ENCODE data around the gene GSTCD.
A peak's percentile ranks its signal among the peaks of the same experiment; 100 is the strongest.

DNA sequence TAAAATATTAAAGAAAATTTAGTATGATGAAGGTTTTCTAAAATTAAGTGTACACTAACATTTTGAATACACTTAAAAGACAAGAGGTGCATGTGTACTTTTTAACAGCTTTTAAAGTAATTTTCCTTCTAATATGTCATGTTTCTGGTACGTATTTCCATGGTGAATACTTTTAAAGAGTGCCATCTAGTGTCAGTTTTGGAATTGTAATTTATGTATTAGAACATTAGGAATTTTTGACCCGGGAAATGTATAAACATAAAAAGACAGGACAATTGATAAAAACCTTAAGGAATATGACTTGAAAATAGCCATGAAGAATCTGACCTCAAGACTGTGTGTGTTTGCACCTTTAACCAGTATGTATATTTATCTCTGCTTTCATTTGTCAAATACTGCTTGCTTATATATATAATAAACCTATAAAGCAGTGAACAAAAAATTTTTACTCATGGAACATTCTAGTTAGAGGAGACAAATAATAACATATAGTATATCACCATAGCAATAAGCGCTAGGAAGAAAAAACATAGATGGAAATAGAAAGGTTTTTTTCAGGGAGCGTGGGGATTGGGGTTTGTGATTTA lies 7.2 kb downstream of the GSTCD start:
- TF ChIP-seq, protein P1, sequence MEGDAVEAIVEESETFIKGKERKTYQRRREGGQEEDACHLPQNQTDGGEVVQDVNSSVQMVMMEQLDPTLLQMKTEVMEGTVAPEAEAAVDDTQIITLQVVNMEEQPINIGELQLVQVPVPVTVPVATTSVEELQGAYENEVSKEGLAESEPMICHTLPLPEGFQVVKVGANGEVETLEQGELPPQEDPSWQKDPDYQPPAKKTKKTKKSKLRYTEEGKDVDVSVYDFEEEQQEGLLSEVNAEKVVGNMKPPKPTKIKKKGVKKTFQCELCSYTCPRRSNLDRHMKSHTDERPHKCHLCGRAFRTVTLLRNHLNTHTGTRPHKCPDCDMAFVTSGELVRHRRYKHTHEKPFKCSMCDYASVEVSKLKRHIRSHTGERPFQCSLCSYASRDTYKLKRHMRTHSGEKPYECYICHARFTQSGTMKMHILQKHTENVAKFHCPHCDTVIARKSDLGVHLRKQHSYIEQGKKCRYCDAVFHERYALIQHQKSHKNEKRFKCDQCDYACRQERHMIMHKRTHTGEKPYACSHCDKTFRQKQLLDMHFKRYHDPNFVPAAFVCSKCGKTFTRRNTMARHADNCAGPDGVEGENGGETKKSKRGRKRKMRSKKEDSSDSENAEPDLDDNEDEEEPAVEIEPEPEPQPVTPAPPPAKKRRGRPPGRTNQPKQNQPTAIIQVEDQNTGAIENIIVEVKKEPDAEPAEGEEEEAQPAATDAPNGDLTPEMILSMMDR (IDR thresholded peaks at IDR 0.05), result peak; percentile 54
- TF ChIP-seq EZH2 (IDR thresholded peaks at IDR 0.05) (no peak), EZH2phosphoT487 (IDR thresholded peaks at IDR 0.05) (no peak)

All from neural progenitor cell (in vitro differentiated cells).